ENCODE measurements around the gene ZNF121. TPM values are rescaled to one million over a fixed set of nuclear protein-coding genes. Genes with fewer than 3 reads are reported as not detected.

The ZNF121 gene
- total and polyA plus RNA-seq, 4 donors: 1.7 to 23.5 (median 11.7) TPM

DNA sequence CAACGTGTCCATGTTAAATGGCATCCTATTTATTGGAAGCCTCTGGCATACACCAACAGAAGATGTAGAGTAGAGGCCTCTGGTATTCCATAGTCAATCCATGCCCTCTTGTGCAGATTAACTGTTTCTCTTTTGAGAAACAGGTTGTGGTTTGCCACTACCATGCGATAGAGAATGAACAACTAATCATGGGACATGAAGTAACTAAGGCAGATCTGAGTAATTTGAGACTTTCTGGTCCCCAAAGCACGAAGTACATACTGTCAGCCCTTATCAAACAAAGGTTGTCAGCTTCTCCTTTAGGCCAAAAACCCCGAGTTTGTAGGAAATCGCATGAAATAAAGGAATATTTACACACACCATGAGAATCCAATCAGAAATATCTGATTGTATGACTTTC lies 3.6 kb downstream of the ZNF121 start:
- 91% methylated on average over 5 of the region's 5 CpGs for WGBS
- no peak for DNase-seq (ENCODE audit: low spot score)
- Histone ChIP-seq H3K4me1 (ENCODE audit: control insufficient read depth in 4 of 4, insufficient read depth in 4 of 4, low read length in 3 of 4) (peaks cover 0 to 4% (median 2%) of the 10 kb centered on the region in 4 donors), H3K9me3 (ENCODE audit: control insufficient read depth in 4 of 4, low read length in 3 of 4) (peaks cover 4 to 26% (median 13%) of the 10 kb centered on the region in 4 donors), H3K4me3 (ENCODE audit: low read depth in 1 of 3, low read length in 3 of 3) (no peak overlapping the region), H3K36me3 (ENCODE audit: control insufficient read depth in 4 of 4, insufficient read depth in 3 of 4, low read depth in 1 of 4, low read length in 3 of 4) (peaks cover 6 to 13% (median 6%) of the 10 kb centered on the region in 4 donors), H3K27me3 (ENCODE audit: control insufficient read depth in 4 of 4, insufficient read depth in 4 of 4, low read length in 3 of 4) (no peaks in the 10 kb centered on the region), H3K9ac (ENCODE audit: low read depth in 1 of 2, low read length in 2 of 2) (no peak overlapping the region), H3K27ac (ENCODE audit: low read depth in 1 of 2, low read length in 2 of 2) (no peak overlapping the region)
- TF ChIP-seq RXRA (IDR thresholded peaks at IDR 0.05) (no peak), HNF4G (IDR thresholded peaks at IDR 0.05) (no peak), TAF1 (conservative IDR thresholded peaks at IDR 0.05) (no peak), FOXA2 (IDR thresholded peaks at IDR 0.05) (no peak)
- TF ChIP-seq, protein P1, sequence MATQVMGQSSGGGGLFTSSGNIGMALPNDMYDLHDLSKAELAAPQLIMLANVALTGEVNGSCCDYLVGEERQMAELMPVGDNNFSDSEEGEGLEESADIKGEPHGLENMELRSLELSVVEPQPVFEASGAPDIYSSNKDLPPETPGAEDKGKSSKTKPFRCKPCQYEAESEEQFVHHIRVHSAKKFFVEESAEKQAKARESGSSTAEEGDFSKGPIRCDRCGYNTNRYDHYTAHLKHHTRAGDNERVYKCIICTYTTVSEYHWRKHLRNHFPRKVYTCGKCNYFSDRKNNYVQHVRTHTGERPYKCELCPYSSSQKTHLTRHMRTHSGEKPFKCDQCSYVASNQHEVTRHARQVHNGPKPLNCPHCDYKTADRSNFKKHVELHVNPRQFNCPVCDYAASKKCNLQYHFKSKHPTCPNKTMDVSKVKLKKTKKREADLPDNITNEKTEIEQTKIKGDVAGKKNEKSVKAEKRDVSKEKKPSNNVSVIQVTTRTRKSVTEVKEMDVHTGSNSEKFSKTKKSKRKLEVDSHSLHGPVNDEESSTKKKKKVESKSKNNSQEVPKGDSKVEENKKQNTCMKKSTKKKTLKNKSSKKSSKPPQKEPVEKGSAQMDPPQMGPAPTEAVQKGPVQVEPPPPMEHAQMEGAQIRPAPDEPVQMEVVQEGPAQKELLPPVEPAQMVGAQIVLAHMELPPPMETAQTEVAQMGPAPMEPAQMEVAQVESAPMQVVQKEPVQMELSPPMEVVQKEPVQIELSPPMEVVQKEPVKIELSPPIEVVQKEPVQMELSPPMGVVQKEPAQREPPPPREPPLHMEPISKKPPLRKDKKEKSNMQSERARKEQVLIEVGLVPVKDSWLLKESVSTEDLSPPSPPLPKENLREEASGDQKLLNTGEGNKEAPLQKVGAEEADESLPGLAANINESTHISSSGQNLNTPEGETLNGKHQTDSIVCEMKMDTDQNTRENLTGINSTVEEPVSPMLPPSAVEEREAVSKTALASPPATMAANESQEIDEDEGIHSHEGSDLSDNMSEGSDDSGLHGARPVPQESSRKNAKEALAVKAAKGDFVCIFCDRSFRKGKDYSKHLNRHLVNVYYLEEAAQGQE (IDR thresholded peaks at IDR 0.05): no peak

DNA sequence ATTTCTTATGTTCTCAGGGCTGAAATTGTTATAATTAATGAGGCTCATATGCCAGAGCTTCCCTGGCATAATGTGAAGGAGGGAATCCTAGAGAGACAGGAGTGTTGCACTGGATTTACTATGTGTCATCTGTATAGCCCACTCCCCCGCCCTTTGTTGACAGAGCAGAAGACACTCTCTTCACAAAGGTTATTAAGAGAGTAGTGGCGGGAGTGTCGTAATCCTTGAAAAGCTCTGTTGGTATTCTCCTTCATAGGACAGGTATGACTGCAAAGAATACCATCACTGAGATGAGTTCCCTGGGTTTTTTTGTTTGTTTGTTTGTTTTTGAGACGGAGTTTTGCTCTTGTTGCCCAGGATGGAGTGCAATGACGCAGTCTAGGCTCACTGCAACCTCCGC lies 14.0 kb downstream of the ZNF121 start:
- H3K9me3 ChIP-seq (ENCODE audit: control insufficient read depth in 4 of 4, low read length in 3 of 4): peaks cover 58 to 93% (median 64%) of the 10 kb centered on the region in 4 donors
- H3K4me1 ChIP-seq (ENCODE audit: control insufficient read depth in 4 of 4, insufficient read depth in 4 of 4, low read length in 3 of 4): no peaks in the 10 kb centered on the region
- 98% methylated on average over 6 of the region's 6 CpGs for WGBS
- peaks cover 14 to 57% (median 46%) of the 10 kb centered on the region in 4 donors for H3K36me3 ChIP-seq (ENCODE audit: control insufficient read depth in 4 of 4, insufficient read depth in 3 of 4, low read depth in 1 of 4, low read length in 3 of 4)
- no peaks in the 10 kb centered on the region for H3K27me3 ChIP-seq (ENCODE audit: control insufficient read depth in 4 of 4, insufficient read depth in 4 of 4, low read length in 3 of 4)
- peak overlapping the region in 1 of 3 donors; percentile 6 for H3K4me3 ChIP-seq (ENCODE audit: low read depth in 1 of 3, low read length in 3 of 3)
- no peak overlapping the region for H3K9ac ChIP-seq (ENCODE audit: low read depth in 1 of 2, low read length in 2 of 2)
- DNase-seq (ENCODE audit: low spot score): no peak
- no peak overlapping the region for H3K27ac ChIP-seq (ENCODE audit: low read depth in 1 of 2, low read length in 2 of 2)
- TF ChIP-seq, protein P2, sequence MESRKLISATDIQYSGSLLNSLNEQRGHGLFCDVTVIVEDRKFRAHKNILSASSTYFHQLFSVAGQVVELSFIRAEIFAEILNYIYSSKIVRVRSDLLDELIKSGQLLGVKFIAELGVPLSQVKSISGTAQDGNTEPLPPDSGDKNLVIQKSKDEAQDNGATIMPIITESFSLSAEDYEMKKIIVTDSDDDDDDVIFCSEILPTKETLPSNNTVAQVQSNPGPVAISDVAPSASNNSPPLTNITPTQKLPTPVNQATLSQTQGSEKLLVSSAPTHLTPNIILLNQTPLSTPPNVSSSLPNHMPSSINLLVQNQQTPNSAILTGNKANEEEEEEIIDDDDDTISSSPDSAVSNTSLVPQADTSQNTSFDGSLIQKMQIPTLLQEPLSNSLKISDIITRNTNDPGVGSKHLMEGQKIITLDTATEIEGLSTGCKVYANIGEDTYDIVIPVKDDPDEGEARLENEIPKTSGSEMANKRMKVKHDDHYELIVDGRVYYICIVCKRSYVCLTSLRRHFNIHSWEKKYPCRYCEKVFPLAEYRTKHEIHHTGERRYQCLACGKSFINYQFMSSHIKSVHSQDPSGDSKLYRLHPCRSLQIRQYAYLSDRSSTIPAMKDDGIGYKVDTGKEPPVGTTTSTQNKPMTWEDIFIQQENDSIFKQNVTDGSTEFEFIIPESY (IDR thresholded peaks at IDR 0.05): no peak
- TF ChIP-seq, protein P1 (IDR thresholded peaks at IDR 0.05): no peak
- TF ChIP-seq HNF4A (conservative IDR thresholded peaks at IDR 0.05): no peak

DNA sequence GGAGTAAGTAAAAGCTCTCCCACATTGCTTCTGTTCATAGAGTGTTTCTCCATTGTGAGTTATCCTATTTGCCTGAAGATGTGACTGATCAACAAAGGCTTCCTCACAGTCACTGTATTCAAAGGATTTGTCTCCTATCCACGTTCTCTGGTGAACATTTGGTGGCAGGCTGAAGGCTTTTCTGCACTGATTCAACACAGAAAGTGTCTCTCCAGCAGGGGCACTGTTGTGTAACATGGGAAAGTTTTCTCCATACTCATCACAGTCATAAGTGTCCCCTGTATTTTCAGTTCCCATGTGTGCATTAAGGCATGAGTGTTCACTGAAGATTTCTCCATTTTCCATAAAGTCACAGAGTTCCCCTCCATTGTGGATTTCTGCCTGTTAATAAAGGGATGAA lies 17.6 kb downstream of the ZNF121 start:
- DNase-seq (ENCODE audit: low spot score): no peak
- H3K36me3 ChIP-seq (ENCODE audit: control insufficient read depth in 4 of 4, insufficient read depth in 3 of 4, low read depth in 1 of 4, low read length in 3 of 4): peaks cover 15 to 71% (median 68%) of the 10 kb centered on the region in 4 donors
- WGBS: 100% methylated on average over 1 of the region's 1 CpG
- no peak overlapping the region for H3K27ac ChIP-seq (ENCODE audit: low read depth in 1 of 2, low read length in 2 of 2)
- no peaks in the 10 kb centered on the region for H3K27me3 ChIP-seq (ENCODE audit: control insufficient read depth in 4 of 4, insufficient read depth in 4 of 4, low read length in 3 of 4)
- H3K9ac ChIP-seq (ENCODE audit: low read depth in 1 of 2, low read length in 2 of 2): no peak overlapping the region
- H3K9me3 ChIP-seq (ENCODE audit: control insufficient read depth in 4 of 4, low read length in 3 of 4): peaks cover 61 to 92% (median 69%) of the 10 kb centered on the region in 4 donors
- H3K4me3 ChIP-seq (ENCODE audit: low read depth in 1 of 3, low read length in 3 of 3): peak overlapping the region in 2 of 3 donors; percentile 61 to 65
- H3K4me1 ChIP-seq (ENCODE audit: control insufficient read depth in 4 of 4, insufficient read depth in 4 of 4, low read length in 3 of 4): no peaks in the 10 kb centered on the region
- TF ChIP-seq, protein P3, sequence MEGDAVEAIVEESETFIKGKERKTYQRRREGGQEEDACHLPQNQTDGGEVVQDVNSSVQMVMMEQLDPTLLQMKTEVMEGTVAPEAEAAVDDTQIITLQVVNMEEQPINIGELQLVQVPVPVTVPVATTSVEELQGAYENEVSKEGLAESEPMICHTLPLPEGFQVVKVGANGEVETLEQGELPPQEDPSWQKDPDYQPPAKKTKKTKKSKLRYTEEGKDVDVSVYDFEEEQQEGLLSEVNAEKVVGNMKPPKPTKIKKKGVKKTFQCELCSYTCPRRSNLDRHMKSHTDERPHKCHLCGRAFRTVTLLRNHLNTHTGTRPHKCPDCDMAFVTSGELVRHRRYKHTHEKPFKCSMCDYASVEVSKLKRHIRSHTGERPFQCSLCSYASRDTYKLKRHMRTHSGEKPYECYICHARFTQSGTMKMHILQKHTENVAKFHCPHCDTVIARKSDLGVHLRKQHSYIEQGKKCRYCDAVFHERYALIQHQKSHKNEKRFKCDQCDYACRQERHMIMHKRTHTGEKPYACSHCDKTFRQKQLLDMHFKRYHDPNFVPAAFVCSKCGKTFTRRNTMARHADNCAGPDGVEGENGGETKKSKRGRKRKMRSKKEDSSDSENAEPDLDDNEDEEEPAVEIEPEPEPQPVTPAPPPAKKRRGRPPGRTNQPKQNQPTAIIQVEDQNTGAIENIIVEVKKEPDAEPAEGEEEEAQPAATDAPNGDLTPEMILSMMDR (IDR thresholded peaks at IDR 0.05; ENCODE audit: low read depth, low read length, missing input control): no peak
- TF ChIP-seq JUND (IDR thresholded peaks at IDR 0.05) (no peak), SP1 (IDR thresholded peaks at IDR 0.05) (no peak), HNF4G (IDR thresholded peaks at IDR 0.05) (no peak), FOXA1 (IDR thresholded peaks at IDR 0.05) (no peak), NR2F2 (IDR thresholded peaks at IDR 0.05) (no peak)
